Progenitor cell of endocrine pancreas (in vitro differentiated cells): Measurements from ENCODE around the gene NETO2. TPM values are rescaled to one million over a fixed set of nuclear protein-coding genes. Genes with fewer than 3 reads are reported as not detected.

Experiments
- DNase-seq: peaks from one replicate; pipeline ENCODE4 v3.0.0; 2021; ENCODE audit warnings: low spot score; ENCODE audit not compliant: unreplicated experiment
- H3K27ac Mint-ChIP-seq: 2 replicates; pipeline ENCODE4 v1.8.0; 2021; ENCODE audit warnings: mild to moderate bottlenecking, moderate library complexity, mixed read lengths
- H3K27me3 Mint-ChIP-seq: 2 replicates; pipeline ENCODE4 v1.8.0; 2021; ENCODE audit warnings: mixed read lengths
- H3K36me3 Mint-ChIP-seq: 2 replicates; pipeline ENCODE4 v1.8.0; 2022; ENCODE audit warnings: mixed read lengths; ENCODE audit not compliant: insufficient read depth
- H3K4me1 Mint-ChIP-seq: 2 replicates; pipeline ENCODE4 v1.8.0; 2021; ENCODE audit warnings: low read depth, mixed read lengths
- H3K4me3 Mint-ChIP-seq: 2 replicates; pipeline ENCODE4 v1.8.0; 2021; ENCODE audit warnings: low read depth, mild to moderate bottlenecking, moderate library complexity, mixed read lengths
- H3K9me3 Mint-ChIP-seq: 2 replicates; pipeline ENCODE4 v1.8.0; 2021; ENCODE audit warnings: low read depth, mixed read lengths
- CTCF ChIP-seq: fragments of 200-600 bp; sonication (generic); IDR thresholded peaks from one replicate; pipeline ENCODE4 v1.5.0; 2021; ENCODE audit warnings: antibody characterized with exemption, mild to moderate bottlenecking; ENCODE audit not compliant: unreplicated experiment
- total RNA-seq: library from RNA; stranded (reverse); gene quantifications from 2 replicates; pipeline ENCODE4 v1.2.1, GENCODE V29; 2021

NETO2 gene
- total RNA-seq, 1 donor from 2014 or later, result 55.2 TPM

DNA sequence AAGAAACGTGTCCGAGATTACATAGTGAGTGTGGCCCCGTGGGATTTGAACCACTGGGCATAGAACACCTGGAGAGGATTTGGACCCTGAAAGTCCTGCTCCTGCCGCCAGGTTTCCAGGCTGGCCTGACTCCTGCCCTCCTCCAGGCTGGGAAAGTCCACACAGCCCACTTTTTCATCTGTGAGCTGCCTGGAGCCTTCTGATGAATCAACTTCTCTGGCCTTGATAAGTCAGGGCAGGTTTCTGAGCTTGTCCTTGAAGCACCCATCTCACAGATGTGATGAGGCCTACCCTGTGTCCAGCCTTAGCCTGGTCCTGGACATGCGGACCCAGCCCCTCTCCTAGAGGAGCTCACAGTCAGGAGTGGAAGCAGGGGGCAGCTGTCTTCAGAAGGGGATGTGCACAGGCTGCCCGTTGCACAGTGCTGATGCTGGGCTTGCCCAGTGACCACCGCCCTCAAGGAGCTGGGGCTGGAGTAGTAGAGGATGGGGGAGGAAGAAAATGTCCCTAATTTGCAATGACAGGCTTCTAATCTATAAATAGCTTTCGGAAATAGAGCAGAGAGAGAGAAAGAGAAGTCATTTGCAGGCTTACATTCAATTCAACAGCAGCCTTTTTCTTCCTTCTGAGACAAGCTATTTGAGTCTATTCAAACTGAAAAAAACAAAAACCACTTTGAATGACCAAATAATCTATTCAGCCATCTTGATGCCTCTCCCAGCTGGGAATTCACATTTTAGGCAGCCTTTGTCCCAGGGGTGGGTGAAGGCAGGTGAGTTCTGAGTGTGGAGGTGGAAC, 96.8 kb downstream of the NETO2 start:
- H3K27ac Mint-ChIP-seq, result no peak overlapping the region
- no peak overlapping the region for H3K4me3 Mint-ChIP-seq
- no peaks in the 10 kb centered on the region for H3K36me3 Mint-ChIP-seq
- DNase-seq, result no peak
- no peaks in the 10 kb centered on the region for H3K9me3 Mint-ChIP-seq
- no peaks in the 10 kb centered on the region for H3K4me1 Mint-ChIP-seq
- H3K27me3 Mint-ChIP-seq, result no peaks in the 10 kb centered on the region
- TF ChIP-seq CTCF, result no peak

DNA sequence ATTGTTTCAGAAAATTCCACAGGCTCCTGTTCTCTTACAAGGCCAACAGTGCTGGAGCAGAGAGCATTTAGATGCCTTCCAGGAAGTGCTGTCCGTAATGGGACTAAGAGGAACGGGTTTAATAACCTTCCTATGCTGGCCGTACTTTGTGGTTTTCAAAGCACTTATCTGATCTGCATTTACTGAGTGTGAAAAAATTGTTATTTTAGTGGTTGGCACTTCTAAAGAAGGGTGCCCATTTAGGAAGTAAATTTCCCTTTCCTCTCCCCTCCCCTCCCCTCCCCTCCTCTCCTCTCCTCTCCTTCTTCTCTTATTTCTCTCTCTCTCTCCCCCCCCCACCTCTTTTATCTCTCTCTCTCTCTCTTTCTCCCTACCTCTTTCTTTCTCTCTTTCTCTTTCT, 98.3 kb downstream of the NETO2 start:
- Mint-ChIP-seq H3K36me3 (no peaks in the 10 kb centered on the region), H3K4me1 (no peaks in the 10 kb centered on the region), H3K27me3 (no peaks in the 10 kb centered on the region), H3K27ac (no peak overlapping the region), H3K9me3 (no peaks in the 10 kb centered on the region), H3K4me3 (no peak overlapping the region)
- DNase-seq, result no peak
- no peak for TF ChIP-seq CTCF

GRCh38 chr16:47045023-47045422, 98.7 kb downstream of the NETO2 start:
- H3K27ac Mint-ChIP-seq, result no peak overlapping the region
- no peaks in the 10 kb centered on the region for H3K27me3 Mint-ChIP-seq
- no peaks in the 10 kb centered on the region for H3K36me3 Mint-ChIP-seq
- no peaks in the 10 kb centered on the region for H3K4me1 Mint-ChIP-seq
- no peak overlapping the region for H3K4me3 Mint-ChIP-seq
- no peaks in the 10 kb centered on the region for H3K9me3 Mint-ChIP-seq
- TF ChIP-seq CTCF, result no peak
- DNase-seq, result no peak

GRCh38 chr16:47043970-47044684, 99.6 kb downstream of the NETO2 start:
- Mint-ChIP-seq H3K27me3 (peaks cover 8% of the 10 kb centered on the region), H3K27ac (no peak overlapping the region), H3K4me1 (no peaks in the 10 kb centered on the region), H3K36me3 (no peaks in the 10 kb centered on the region), H3K9me3 (no peaks in the 10 kb centered on the region), H3K4me3 (no peak overlapping the region)
- DNase-seq, result no peak
- TF ChIP-seq CTCF, result no peak

- Mint-ChIP-seq H3K9me3 (no peaks in the 10 kb centered on the region), H3K4me1 (no peaks in the 10 kb centered on the region), H3K27ac (no peak overlapping the region), H3K36me3 (no peaks in the 10 kb centered on the region), H3K4me3 (no peak overlapping the region), H3K27me3 (peaks cover 9% of the 10 kb centered on the region)
- TF ChIP-seq CTCF, result no peak
- DNase-seq, result no peak
Measured at GRCh38 chr16:47043200-47043599, 100.5 kb downstream of the NETO2 start.
